Panc1 (cell line): Measurements from ENCODE around the gene PDGFA.

Source experiments
- CTCF ChIP-seq: fragments of 450-650 bp; IDR thresholded peaks from 2 replicates; pipeline ENCODE4 v1.5.1; 2017; ENCODE audit warnings: mild to moderate bottlenecking
- POLR2AphosphoS5 ChIP-seq: IDR thresholded peaks from 2 replicates; pipeline ENCODE4 v1.6.1; 2012; ENCODE audit warnings: mild to moderate bottlenecking, low read depth, low read length, moderate library complexity

DNA sequence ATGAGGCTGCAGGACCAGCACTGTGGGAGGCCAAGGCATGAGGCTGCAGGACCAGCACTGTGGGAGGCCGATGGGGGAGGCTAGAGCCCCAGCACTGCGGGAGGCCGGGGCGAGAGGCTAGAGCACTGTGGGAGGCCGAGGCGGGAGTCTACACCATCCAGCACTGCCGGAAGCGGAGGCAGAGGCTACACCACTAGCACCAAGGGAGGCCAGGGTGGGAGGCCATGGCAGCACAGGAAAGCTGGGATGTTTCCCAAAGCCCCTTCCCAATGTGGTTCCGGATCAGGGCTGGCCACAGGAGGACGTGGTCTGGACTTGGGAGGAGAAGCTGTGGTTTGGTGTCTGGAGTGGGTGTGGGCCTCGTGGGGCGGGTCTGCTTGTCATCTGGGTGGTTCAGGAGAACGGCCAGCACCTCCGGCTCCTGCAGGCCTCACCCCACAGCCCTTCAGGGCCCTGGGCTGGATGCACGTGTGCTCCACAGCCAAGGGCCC is 43.6 kb downstream of the PDGFA start:
- TF ChIP-seq CTCF (no peak), POLR2AphosphoS5 (no peak)
